Activated T-cell treated with anti-CD3 and anti-CD28 coated beads, Interleukin-2, amount 50 U/mL, for 1 hour (primary cell): Measurements from ENCODE around the gene CABLES1.

Source experiments
- DNase-seq: peaks from one replicate; pipeline ENCODE4 v3.0.0-alpha.2; 2020

CABLES1 gene

DNA sequence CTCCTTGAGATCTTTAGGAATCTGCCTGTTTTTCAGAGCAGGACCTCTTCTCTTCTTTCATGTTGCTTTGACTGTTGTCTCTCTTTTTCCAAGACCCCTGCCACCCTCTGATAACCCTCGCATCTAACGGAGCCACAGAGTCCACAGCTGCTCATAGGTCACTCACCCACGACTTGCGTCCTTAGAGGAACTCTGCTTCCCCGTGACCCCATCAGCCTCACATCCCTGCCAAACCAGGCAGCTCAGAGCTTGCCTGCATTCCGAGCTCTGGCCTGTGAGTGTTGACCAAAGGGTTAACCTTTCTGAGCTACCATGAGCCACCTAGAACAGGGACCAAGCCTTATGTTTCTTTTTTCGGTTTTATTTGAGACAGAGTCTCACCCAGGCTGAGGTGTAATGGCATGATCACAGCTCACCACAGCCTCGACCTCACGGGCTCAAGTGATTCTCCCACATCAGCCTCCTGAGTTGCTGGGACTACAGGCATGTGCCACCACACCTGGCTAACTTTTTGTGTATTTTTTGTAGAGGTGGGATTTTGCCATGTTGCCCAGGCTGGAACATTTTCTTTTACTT is 36.4 kb downstream of the CABLES1 start:
- DNase-seq = no peak

DNA sequence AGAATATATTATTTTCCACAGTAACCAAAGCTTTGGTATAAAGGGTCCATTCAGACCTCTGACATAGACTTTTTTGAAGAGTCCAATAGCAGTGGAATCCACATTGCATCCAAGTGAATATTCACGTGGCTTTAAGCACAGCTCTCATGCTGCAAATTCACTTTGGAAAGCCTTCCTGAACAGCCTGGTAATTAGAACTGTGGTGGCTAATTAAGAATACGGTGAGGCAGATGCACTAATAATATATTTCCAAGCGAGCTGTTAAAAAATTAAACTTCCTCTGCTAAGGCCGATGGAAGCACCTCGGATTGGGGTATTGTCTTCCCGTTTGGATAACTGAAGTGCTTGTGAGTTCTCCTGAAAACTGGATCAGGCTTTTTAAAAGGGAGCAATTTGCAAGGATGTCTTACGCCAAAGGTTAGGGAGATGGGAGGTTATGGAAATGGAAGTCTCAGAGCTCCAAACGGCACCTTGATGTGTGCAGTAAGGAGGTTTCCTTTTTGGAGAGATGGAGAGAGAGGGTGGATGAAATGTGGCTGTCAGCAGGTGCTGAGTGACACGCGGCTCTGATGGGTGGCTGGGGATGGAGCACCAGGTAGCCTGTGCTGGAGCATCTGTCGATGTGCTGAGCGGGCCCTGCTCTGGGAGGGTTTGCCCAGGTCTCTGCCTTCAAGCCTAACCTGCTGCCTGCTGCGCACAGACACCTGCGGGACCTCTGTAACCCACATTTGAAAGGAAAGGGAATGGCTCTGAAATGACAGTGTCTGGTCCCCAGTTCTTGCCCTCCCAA is 37.5 kb downstream of the CABLES1 start:
- DNase-seq = no peak

DNA sequence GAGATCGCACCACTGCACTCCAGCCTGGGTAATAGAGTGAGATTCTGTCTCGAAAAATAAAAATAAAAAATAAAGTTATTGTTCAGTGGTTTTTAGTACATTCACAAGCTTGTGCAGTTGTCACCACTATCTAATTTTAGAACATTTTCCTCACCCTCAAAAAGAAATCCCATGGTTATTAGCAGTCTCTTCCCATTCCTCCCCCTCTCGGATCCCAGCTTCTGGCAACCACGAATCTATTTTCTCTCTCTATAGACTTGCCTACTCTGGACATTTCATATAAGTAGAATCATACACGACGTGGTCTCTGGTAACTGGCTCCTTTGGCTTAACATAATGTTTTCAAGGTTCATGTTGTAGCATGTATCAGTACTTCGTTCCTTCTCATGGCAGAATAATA is 38.6 kb downstream of the CABLES1 start:
- no peak for DNase-seq

DNA sequence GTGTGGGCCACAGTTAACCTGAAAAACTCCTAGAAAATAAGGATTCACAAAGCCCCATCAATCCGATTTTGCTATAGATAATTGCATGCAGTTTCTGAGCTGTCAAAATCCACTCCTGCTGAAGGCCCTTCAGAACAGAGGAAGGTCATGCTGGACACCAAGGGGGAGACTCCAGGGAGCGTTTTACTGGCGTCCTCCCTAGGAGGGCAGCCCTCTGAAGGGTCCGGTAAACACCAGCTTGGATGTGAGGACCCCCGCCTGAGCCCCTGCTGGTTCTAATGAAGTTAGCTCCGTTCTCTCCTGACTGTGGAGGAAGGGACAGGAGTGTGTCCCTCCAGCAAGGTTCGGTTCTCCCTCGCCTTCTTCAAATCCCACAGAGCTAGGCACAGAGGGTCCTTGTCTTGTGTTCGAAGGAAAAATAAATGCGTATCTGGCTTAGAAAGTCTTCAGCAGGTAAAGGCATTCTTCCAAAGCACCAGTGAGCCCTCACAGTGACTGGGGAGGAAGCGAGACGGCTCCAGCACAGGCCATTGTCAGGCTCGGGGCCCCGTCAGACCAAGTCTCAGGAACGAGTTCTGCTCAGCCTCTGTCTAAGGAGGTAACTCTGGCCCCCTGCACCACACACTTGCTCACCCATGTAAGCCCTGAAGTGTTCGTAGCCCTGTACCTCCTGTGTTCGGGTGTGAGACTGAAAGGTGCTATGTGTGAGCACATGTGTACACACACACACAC is 41.6 kb downstream of the CABLES1 start:
- no peak for DNase-seq

DNA sequence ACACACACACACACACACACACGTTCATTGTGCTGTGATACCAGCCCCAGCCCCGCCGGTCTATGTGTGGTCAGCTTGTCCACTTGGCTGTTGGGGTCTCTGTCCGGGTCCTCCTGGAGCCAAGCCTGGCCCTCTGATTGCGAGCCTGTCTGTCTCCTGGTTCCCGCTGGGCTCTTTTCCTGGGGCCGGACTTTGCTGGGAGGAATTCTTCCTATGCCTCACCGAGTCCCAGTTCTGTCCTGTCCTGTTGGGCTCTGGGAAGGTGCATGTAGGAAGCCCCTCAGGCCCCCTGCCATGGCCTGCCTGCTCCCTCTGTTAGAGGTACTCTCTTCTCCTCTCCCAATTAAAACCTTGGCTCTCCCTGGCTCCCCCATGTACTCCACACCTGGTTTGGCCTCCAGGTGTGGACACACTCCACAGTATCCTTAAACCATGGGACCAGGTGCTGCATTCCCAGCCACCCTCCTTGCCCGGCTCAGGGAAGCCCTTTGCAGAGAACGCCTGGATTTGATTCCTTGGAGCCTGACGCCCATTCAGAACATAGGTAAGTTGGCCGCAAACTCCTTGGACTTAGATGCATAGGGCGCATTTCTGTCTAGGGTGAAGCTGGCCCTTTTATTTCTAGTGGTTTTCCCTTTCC is 42.3 kb downstream of the CABLES1 start:
- no peak for DNase-seq

DNA sequence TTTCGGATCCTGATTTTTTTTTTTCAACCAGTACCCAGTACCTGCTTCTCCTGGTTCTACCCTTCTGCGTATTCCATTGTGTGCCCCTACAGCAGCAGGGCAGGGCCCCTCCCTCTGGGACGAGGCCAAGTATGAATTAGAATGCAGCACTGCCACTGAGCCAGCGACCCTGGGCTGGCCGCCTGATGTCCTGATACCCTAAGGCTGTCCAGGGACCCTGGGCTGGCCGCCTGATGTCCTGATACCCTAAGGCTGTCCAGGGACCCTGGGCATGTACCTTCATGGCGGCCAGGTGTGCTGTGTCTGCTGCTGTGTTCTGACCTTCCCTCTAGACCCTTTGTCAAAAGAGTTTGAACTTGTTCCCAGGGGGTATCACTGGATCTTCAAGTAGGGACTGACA is 42.9 kb downstream of the CABLES1 start:
- no peak for DNase-seq

DNA sequence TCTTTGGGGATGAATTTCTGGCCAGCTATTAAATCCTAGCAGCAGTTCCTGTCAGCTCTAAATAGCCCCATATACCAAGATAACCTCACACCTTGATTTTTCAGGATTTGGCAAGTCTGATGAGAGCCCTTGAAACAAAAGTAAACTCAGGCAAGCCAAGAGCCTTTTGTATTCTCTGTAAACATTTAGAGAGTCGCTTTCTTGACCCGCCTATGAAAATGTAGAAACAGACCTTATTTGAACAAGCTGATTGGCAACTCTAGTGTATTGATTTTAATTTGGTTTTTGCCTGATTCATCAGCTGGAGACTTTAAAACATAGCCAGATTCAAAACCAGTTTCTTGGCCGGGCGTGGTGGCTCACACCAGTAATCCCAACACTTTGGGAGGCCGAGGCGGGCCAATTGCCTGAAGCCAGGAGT is 43.4 kb downstream of the CABLES1 start:
- DNase-seq = no peak

DNA sequence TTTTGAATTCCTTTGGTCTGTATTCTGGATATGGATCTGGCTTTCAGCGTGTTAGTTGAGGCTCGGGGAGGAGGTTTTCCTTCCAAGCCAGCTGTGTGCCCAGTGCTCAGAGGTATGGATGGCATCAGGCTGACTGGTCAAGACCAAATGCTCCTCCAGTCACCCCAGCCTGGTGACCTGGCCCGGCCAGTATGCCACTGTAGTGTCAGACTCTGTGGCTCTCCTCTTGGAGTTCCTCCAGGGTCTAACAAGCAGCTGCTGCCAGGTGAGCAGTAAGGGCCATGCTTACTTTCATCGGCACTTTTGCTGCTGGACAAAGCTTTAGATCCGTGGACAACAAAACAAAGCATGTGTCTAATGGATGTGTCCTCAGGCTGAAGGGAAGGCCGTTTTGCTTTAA is 44.1 kb downstream of the CABLES1 start:
- DNase-seq = no peak

DNA sequence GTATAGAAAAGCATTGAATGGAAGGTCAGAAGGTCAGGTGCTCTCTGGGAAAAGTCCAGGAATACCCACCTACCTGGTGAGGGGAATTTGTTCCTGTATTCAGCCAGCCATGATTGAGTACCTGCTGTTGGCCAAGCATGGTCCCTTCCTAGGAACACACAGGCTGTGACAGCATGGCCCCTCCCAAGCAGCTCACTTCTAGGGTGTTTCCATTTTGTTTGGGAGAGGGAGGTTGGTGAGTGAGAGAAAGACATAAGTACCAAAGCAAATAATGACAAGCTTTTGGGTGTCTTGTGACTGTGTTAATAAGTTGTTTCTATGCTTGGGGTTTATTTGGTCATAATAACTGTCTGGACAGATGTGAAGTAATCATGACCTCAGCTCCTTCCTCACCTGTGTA is 46.3 kb downstream of the CABLES1 start:
- DNase-seq = no peak

DNA sequence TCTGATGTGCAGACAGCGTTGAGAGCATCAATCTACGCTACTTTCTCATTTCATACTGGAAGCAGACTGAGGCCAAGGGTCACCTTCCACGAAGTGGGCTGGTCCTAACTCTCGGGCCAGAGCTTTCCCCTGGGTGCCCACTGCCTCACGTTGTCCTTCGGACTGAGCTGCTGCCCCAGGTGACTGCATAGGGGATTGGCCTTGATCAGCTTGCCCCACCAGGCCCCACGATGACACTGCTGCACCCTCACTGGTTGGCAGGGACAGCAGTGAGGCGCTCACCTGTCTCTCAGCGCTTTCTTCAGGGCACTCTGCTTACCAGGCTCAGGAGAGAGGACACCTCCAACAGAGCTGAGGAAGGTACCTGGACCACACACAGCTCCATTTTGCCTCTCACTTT is 47.3 kb downstream of the CABLES1 start:
- no peak for DNase-seq

DNA sequence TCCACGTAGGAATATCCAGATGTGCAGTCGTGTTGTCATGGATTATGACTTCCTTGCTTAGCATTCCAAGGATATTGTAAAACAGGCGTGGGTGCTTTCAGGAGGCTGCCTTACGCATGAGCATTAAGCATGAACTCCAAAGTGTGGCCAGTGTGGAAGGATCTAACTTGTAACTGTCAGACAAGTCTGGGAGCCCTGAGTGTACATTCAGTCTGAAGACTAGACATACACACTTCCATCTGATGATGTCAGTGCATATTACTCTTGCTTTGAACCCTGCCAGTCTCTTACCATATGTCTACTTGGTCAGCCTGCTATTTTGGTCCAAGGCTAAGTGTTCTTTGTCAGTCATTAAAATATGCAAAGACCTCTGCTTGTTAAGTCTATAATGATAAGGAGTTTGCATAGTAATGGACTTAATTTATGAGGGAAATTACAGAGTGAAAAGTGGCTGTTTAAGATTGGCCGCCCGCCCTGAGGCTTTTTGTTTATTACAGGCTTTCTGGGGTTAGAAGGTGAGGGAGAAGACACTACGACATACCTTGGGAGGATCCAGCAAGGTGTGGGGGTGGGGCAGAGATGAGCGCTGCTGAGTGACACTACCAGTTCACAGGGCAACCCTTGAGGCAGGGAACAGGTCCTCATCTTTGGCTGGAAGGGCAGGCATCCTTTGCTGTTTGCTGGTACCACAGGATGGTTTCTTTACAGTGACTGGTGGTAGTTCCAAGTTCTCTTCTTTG is 48.3 kb downstream of the CABLES1 start:
- DNase-seq = no peak

DNA sequence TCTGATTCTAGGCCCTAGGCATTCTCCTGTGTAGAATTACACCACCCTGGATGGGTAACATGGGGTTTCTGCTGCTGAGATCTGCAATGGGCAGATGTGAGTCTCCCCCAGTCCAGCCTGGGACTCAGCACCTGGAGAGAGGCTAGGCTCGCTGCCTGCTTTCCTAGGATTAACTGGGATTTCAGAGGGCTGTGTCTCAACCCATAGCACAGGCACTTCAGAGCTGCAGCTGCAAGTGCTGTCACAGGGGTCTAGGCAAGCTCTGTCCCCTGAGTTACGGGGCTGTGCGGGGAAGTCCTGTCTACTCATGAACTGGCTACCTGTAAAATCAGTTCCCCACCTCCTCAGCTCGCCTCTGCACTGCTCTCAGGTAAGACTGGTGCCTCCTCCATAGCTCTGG is 51.5 kb downstream of the CABLES1 start:
- no peak for DNase-seq

DNA sequence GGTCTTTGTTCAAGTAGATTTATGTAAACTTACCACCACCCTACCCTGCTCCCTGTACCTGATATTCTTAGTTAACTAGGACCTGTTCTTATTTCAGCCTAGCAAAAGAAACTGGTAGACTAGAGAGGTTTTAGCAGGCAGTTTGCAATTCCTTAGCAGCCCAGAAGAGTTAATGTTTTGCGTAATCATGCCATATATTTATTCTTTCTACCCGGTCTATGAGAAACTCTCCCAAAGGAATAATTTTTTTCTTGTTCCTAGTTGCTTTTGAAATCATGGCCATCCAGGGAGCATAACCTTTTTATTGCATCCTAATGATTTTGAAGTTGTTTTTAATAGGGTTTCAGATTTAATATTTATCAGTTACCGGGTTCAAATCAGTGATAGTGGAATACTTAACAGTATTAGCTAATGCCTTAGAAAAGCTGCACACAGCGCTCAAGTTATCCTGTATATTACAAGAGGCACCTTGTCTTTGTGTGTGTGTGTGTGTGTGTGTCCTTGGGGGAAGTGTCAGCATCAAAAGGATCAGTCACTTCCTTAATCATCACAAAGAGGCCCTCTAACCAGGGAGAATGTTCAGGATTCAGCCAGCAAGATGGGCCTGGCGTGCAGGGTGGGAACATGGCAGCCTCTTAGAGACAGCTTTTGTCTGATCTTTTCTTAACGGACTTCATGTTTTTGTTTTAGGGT is 52.9 kb downstream of the CABLES1 start:
- DNase-seq = no peak

DNA sequence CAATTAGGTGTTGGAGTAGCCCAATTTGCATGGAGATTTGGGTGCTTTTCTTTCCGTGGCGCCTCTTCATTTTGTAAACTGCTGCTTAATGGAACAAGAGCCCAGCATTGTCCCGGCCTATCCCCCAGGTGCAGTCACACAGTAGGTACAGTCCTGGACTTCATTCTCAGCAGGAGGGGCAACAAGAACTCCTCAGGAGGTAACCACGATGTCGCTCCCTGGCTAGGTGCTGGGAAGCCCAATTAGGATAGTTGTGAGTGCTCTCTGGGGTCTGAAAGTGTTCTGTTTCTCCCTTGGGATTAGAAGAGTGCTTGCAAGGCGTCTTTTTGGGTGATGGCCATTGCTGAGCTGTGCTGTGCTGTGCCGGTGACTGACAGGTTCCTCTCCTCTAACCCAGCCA is 53.8 kb downstream of the CABLES1 start:
- DNase-seq = no peak

DNA sequence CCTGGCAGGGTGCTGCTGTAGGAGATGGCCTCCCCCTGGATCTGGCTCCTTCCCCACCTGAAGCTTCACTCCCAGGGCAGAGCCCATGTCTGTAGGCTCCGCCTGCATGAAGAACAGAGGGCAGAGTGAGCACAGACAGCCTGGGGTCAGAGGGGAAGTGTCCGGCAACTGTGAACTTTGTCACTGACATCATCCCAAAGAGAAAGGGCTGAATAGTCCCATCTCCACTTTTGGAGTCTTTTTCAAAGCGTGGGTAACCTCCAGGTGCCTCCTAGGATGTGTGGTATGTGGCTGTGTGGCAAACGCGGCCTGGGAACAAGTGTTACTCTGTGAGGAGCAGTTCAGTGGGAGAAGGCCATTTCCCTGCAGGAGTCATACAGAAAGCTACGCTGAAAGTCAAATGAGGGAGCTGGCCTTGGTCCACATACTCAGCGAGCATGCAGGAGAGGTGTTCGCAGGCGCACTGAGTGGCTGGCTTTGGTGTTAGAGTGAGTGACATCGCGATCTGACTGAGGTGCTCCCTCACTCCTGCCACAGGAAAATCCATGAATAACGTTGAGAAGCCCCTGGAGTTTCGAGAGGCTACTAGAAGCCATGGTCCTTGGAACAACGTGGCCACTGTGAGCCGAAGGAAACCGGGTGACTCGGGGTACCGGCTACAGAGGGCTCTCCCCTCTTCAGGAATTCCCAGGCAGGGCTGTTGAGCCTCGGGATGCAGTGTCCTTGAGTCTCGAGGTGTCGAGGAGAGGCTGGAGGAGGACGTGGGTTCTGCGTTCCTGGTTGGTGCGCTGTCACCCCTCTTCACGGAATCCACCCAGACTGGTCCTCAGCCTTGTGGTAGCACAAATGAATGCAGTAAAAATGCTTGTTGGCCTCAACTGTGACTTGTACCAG is 54.7 kb downstream of the CABLES1 start:
- no peak for DNase-seq

DNA sequence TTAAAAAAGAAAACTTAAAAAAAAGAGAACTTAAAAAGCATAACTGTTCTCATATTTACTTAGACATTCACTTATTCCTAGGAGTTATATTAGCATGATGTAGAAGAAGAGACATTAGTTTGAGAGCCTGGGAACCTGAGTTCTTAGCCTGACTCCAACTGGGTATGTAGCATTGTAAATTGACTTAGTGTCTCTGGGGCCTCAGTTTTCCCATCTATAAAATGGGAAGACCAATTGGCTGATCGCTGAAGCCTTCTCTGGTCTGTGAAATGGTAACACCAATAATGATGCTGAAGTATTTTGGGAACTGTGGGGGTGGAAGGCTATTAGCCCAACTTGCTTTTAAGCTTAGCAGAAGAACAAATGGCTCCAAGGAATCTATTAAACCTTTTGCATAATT is 55.9 kb downstream of the CABLES1 start:
- DNase-seq = no peak

DNA sequence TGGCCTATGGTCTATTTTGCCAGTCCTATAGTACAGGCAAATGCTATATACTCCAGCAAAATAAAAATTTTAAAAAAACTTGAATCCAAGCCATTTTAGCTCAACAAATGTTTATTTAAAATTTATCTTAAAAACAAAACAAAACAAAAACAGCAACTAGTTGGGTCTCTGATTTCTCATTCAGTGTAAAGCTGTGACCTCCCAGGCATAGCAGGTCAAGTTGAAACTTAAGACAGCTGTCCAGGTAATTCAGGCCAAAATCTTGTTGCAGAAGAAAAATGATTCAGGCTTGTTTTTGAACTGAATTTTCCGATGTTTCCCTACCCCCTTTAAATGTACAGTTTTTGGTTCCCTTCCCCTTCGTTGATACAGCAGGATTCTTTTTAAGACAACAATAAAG is 58.5 kb downstream of the CABLES1 start:
- no peak for DNase-seq

DNA sequence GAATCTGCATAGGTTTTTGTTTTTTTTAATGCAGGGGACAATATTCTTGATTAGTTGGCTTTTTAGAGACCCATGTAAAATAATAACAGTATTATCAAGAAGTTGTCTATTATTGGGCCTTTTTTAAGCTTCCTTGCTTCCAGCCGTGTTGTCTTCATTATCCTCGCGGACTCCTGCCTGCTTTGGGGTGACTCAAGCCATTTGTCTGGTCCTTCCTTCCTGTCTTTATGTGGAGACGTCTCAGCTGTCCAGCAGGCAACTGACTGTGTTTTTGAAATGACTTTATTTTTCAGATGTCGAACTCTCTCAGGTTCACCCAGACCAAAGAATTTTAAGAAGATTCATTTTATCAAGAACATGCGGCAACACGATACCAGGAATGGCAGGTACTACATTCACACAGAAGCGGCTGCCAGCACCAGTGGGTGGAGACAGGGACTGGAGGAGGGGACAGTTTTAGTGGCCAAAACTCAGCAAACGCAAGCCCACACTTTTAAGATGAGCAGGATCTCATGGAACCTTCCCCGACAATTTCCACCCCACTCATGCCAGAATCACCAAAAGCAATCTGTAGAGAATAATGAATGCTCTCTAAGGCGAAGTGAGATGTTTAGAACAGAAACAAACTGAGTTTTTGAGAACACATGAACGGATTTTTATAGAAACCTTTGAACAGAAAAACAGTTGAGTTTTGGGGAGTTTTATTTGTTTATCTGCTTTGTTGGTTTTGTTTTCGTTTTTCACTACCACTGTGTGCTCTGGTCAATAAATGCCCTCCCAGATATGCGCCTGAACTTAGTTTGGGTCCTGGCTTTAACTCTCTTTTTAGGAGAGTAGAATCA is 59.1 kb downstream of the CABLES1 start:
- no peak for DNase-seq

DNA sequence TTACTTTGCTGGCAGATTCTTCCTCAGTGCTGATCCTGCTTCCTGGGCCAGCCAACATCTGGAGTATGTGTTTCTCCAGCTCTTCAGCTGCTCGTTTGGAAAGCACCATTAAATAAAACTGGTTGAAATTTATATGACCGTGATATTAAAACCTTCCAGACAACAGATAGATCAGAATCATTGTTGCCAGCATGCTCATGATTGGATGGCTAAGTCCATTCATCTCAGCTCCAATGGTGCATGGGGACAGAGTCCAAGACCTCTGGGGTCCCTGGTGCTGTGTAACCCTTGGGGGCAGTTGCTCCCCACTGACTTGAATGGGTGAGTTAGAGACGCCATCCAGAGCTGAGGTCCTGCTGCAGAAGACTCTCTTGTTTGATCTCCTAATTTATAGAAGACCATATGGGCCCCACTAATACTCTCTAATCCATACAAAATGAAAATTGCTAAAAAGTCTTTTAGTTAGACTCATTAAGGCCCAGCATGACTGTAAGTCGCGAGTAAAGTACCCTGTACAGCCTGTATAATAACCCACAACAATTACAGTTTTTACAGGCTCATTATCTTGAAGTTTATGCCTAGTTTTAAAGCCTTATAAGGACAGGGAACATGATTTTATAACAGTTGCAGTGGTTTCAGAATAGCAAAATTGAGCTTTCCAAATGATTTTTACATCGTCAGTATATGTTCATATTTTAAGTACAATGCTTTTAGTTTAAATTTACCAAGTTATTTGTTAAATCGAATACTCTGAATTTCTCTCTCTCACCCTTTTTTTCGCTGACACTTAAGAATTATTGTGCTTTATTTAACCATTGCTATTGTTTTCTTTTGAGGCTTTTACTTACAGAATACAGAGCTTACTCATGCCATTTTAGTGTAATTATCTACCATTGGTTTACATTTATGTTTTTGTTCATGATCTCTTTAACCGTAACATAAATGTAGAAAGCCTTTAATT is 60.0 kb downstream of the CABLES1 start:
- DNase-seq = no peak
